ENCODE measurements around the gene ATG16L2.
A peak's percentile ranks its signal among the peaks of the same experiment; 100 is the strongest.

Gene ATG16L2

DNA sequence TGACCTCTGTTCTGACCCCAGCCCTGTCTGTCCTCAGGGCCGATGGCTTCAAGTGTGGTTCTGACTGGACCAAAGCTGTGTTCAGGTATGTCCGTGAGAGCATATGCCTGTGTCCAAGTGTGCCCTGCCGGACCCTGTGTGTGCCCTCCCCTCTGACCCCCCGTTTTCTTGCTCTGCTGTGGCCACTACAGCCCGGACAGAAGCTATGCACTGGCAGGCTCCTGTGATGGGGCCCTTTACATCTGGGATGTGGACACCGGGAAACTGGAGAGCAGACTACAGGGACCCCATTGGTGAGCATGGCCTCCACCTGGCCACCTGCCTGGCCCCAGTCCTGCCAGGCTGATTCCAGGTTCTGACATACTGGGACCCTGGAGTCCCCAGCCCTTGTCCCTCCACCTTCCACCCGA, 14.5 kb downstream of the ATG16L2 start:
- Mint-ChIP-seq H3K4me1 (peaks cover 51 to 82% of the 10 kb centered on the region in 2 donors), H3K4me3 (no peak overlapping the region), H3K9me3 (no peaks in the 10 kb centered on the region), H3K27ac (peak overlapping the region; percentile 91), H3K27me3 (no peaks in the 10 kb centered on the region), H3K36me3 (peaks cover 54 to 81% of the 10 kb centered on the region in 2 donors)
- DNase-seq: no peak
- ATAC-seq (replicated peaks): no peak

DNA sequence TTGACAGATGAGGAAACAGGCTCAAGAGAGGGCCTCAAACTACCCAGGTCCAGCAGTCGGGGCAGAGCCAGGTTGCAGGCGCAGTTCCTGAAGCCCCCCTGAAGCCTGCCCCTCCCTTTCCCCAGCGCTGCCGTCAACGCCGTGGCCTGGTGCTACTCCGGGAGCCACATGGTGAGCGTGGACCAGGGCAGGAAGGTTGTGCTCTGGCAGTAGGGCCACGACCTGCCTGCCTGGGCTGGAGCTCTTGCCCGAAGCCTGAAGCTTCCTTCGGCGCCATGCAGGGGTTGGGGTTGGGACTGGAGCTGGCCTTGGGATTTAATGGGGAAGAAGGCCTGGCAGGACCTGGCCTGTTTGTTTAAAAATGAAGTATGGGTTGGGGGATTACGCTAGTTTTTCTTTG, 15.0 kb downstream of the ATG16L2 start:
- DNase-seq (no peak), ATAC-seq (replicated peaks) (no peak)
- no peaks in the 10 kb centered on the region for H3K27me3 Mint-ChIP-seq
- peaks cover 48 to 78% of the 10 kb centered on the region in 2 donors for H3K4me1 Mint-ChIP-seq
- H3K27ac Mint-ChIP-seq: peak overlapping the region; percentile 91
- H3K4me3 Mint-ChIP-seq: peak overlapping the region in 1 of 2 donors; percentile 10
- peaks cover 51 to 77% of the 10 kb centered on the region in 2 donors for H3K36me3 Mint-ChIP-seq
- no peaks in the 10 kb centered on the region for H3K9me3 Mint-ChIP-seq

DNA sequence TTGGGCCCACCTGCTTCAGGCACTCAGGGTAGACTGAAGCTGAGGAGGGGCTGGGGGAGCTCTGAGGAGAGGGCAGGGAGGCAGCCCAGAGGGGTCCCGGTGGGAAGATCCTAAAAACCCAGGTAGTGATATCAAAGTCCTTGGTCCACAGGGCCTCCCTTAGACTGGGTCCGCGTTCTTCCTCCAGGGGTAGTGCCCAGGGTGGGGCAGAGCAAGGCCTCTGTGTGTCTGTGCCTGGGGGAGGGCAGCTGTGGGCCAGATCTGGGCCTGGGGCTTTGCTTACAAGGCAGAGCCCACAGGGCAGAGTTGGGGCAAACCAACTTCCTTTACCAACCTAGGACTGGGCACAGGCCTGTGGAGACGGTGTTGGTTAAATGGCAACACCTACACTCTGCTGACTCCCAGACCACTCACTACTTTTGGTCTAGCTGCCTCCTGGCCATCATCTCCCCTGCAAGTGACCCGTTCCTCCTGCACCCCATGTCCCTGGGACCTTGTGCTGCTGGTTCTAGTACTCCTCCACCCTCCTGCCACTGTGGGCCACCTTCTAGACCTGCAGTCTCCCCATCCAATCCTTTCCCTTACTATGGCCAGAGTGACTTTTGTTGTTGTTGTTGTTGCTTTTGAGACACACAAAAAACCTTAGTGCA, 15.8 kb downstream of the ATG16L2 start:
- no peaks in the 10 kb centered on the region for H3K27me3 Mint-ChIP-seq
- no peak for DNase-seq

DNA sequence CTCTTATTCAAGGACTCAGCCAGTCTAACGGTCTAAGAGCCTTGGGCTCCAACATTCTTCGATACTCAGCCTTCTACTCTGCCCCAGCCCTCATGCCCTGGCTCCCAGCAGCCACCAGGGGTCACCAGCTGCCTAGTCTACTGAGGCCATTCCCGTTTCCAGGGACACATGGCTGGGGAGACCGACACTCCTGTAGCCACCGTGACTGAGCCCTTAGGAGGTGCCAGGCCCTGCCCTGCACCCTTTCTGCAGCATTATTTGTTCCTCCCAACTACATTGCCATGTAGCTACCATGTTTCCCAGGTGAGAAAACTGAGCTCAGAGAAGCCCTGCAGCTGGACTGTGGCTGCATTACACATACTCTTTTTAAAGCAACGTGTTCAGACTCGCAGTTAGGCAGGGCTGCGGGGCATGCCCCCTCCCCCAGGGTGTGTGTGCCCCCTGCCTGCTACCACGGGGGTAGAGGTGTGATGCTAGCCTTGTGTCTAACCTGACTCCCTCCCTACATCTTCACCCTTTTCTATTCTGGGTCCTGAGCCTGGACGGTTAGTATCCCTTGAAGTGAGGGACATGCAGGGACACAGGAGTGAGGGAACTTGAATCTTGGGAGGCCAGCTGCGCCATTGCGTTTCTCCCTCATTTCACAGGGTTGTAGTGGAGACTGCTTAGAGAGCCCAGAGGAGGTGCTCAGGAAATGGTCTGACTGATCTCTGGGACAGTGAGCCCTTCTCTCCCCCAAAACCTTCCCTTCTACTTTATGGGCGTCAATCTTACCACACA, 17.5 kb downstream of the ATG16L2 start:
- peak overlapping the region; percentile 91 for H3K27ac Mint-ChIP-seq
- peaks cover 36 to 53% of the 10 kb centered on the region in 2 donors for H3K4me1 Mint-ChIP-seq
- DNase-seq (no peak), ATAC-seq (replicated peaks) (peak; percentile 72 to 74)
- peaks cover 53 to 72% of the 10 kb centered on the region in 2 donors for H3K36me3 Mint-ChIP-seq
- no peaks in the 10 kb centered on the region for H3K27me3 Mint-ChIP-seq
- no peaks in the 10 kb centered on the region for H3K9me3 Mint-ChIP-seq
- peak overlapping the region in 1 of 2 donors; percentile 55 for H3K4me3 Mint-ChIP-seq

More for the DNA sequence above, 15.8 kb downstream of the ATG16L2 start:
- H3K9me3 Mint-ChIP-seq: no peaks in the 10 kb centered on the region
- ATAC-seq (replicated peaks): no peak
- peak overlapping the region in 1 of 2 donors; percentile 50 for H3K4me3 Mint-ChIP-seq
- peaks cover 49 to 75% of the 10 kb centered on the region in 2 donors for H3K36me3 Mint-ChIP-seq
- peaks cover 41 to 69% of the 10 kb centered on the region in 2 donors for H3K4me1 Mint-ChIP-seq
- peak overlapping the region; percentile 91 for H3K27ac Mint-ChIP-seq

DNA sequence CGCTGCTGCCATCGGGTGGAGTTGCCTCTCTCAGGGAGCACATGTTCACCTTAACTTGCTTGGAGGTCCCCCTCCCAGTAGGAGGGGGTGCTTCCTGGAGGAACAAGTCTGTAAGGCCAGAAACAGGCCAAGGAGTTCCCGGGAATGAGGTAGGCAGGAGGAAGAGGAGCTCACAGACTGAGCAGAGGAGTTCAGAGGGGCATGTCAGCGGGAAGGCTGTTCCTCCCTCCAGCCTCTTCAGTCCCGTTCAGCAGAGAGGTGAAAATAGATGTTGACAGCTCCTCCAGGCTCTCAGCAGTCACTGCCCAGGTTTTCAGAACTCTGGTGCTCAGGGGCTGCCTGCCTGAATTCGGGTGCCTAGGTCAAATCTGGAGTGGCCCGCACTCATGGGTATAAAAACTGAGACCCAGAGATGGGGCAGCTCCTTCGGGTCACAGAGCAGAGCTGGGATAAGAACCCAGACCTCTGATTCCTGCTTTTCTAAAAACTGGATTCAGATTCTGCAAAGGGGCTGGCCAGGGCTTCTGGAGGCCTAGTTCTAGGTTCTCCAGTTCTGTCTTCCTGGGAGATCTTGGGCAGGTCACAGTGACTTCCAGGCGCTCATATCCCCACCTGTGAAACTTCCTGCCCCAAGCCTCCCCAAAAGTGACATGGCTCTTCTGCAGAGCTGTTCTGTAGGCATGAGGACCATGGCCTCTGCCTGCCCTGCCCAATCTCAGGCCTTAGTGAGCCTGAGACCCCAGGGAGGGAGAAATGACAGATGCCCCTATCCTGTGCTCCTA, 18.3 kb downstream of the ATG16L2 start:
- no peak for DNase-seq
- Mint-ChIP-seq H3K9me3 (no peaks in the 10 kb centered on the region), H3K4me1 (peaks cover 33 to 48% of the 10 kb centered on the region in 2 donors), H3K27ac (peak overlapping the region; percentile 91), H3K36me3 (peaks cover 51 to 67% of the 10 kb centered on the region in 2 donors), H3K27me3 (no peaks in the 10 kb centered on the region), H3K4me3 (no peak overlapping the region)
- no peak for ATAC-seq (replicated peaks)

DNA sequence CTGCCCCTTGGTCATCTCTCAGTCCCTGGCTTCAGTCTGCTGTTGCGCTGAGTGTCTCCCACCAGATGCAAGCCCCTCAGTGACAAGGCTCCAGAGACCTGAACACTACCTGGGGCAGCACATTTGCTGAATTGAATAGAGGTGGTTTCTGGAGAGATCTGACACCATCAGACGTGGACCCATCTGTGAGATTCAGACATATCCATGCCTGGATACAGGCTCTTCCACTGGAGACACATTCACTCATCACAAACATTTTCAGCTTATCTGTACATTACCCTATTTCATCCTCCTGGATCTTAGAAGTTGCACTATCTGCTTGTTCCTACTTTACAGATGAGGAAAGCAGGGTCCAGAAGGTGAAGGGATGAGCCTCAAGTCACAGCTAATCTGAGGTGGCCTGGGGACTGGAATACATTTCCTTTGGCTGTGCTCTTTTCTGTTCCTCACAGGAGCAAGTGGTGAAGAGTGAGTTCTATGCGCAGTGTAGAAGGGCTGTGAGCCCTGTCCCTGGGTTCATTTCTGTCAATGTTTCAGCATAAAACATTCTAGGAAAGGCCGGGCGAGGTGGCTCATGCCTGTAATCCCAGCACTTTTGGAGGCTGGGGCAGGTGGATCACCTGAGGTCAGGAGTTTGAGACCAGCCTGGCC, 19.0 kb downstream of the ATG16L2 start:
- Mint-ChIP-seq H3K27ac (peak overlapping the region; percentile 91), H3K27me3 (no peaks in the 10 kb centered on the region), H3K36me3 (peaks cover 47 to 62% of the 10 kb centered on the region in 2 donors), H3K9me3 (no peaks in the 10 kb centered on the region), H3K4me3 (no peak overlapping the region), H3K4me1 (peaks cover 30 to 44% of the 10 kb centered on the region in 2 donors)
- DNase-seq (no peak), ATAC-seq (replicated peaks) (no peak)

DNA sequence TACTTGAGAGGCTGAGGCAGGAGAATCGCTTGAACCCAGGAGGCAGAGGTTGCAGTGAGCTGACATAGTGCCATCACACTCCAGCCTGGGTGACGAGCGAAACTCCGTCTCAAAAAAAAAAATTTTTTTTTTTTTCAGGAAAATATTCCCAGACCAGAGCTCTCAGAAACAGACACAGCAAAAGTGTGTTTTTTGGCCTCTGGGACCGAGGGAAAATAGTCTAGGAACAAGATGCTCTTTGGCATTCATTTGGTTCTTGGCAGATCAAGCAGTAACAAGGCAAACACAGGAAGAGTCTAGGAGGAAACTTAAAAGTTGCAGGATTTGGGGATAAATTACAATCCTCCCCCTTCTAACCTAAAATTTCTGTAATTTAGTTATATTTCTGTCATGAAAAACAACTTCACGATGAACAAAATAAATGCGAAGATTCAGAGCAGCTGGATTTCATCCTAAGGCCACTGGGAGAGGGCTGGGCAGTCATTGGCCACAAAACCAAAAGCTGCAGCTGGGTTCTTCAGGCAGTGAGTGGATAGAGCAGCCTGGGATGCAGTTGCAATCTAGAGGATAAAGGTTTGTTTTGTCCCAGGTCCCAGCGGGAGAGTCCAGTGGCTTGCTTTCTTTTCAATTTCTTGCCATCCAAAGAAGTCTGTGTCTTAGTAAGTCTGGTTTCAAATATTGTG, 19.7 kb downstream of the ATG16L2 start:
- Mint-ChIP-seq H3K36me3 (peaks cover 48 to 62% of the 10 kb centered on the region in 2 donors), H3K27ac (peak overlapping the region; percentile 83), H3K4me3 (no peak overlapping the region), H3K4me1 (peaks cover 24 to 37% of the 10 kb centered on the region in 2 donors), H3K9me3 (no peaks in the 10 kb centered on the region), H3K27me3 (no peaks in the 10 kb centered on the region)
- no peak for DNase-seq
- ATAC-seq (replicated peaks): no peak

DNA sequence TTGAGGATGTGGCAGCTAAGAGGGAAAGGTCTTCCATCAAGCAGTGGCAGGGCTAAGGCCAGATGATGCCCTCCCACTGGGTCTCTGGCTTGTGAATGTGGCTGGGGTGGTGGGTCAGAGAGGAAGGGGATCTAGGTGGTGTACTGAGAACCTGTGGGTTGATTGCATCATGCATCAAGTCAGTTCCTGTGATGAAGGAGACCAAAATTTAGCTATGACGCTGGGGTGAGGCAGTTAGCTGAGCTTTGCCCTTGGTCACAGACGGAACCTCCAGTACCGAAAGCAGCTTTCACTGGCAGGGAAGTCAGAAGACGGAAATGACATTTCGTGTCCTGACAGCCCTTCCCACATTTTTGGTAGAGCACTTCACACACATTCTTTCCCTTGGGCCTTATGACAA, 20.7 kb downstream of the ATG16L2 start:
- H3K27ac Mint-ChIP-seq: peak overlapping the region; percentile 83
- peaks cover 20 to 34% of the 10 kb centered on the region in 2 donors for H3K4me1 Mint-ChIP-seq
- H3K27me3 Mint-ChIP-seq: no peaks in the 10 kb centered on the region
- H3K4me3 Mint-ChIP-seq: no peak overlapping the region
- peaks cover 48 to 64% of the 10 kb centered on the region in 2 donors for H3K36me3 Mint-ChIP-seq
- no peak for ATAC-seq (replicated peaks)
- DNase-seq: no peak
- no peaks in the 10 kb centered on the region for H3K9me3 Mint-ChIP-seq

DNA sequence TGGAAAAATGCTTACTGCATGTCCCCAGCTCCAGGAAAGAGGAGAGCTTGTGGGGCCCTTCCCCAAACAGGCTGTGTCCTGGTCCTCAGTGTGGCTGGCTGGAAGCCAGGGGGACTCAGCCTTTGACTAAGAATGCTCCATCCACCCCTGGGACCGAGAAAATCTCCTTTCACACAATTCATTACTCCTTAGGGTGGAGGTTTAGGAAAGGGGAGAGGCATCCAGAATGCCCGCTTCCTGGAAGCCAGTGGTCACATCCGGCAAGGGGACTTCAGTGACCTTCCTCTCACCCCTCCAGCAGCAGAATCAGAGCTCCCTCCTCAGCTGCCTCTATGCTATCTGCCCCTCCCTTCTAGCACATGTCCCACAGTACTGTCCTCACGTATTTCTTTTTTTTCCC, 21.9 kb downstream of the ATG16L2 start:
- no peak overlapping the region for H3K4me3 Mint-ChIP-seq
- no peaks in the 10 kb centered on the region for H3K9me3 Mint-ChIP-seq
- ATAC-seq (replicated peaks): no peak
- no peaks in the 10 kb centered on the region for H3K27me3 Mint-ChIP-seq
- H3K36me3 Mint-ChIP-seq: peaks cover 41 to 60% of the 10 kb centered on the region in 2 donors
- H3K27ac Mint-ChIP-seq: peak overlapping the region; percentile 83
- DNase-seq: no peak
- peaks cover 13 to 23% of the 10 kb centered on the region in 2 donors for H3K4me1 Mint-ChIP-seq

DNA sequence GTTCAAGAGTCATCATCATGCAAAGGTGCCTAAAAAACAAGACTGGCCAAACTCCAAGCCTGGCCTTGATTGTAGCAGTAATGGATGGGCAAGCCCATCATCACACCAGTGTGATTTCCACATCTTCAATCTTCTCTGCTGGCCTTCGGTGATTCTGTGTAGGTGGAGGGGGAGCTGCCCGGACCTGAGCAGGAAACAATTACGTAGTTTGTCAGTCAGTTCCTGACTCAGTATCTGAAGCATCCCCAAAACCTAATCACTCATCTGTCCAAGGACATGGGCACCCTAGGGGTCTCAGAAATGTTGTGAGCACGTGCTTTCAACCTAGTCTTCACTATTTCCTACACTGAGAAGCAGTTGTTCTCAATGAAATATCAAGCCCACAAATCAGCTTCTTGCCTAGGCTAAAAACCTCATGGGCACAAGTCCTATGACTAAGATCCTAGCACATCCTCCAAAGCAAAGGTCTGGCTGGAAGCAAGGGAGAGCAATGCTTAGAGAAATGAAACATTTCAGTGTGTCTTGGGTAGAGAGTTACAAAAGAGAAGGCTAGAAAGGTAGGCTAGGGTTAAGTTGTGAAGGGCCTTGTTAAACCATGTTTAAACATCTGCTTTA, 24.6 kb downstream of the ATG16L2 start:
- H3K36me3 Mint-ChIP-seq: peaks cover 39 to 63% of the 10 kb centered on the region in 2 donors
- no peaks in the 10 kb centered on the region for H3K27me3 Mint-ChIP-seq
- no peak for ATAC-seq (replicated peaks)
- peaks cover 0 to 5% of the 10 kb centered on the region in 2 donors for H3K4me1 Mint-ChIP-seq
- no peak for DNase-seq
- peak overlapping the region; percentile 76 for H3K27ac Mint-ChIP-seq
- H3K4me3 Mint-ChIP-seq: no peak overlapping the region
- no peaks in the 10 kb centered on the region for H3K9me3 Mint-ChIP-seq

DNA sequence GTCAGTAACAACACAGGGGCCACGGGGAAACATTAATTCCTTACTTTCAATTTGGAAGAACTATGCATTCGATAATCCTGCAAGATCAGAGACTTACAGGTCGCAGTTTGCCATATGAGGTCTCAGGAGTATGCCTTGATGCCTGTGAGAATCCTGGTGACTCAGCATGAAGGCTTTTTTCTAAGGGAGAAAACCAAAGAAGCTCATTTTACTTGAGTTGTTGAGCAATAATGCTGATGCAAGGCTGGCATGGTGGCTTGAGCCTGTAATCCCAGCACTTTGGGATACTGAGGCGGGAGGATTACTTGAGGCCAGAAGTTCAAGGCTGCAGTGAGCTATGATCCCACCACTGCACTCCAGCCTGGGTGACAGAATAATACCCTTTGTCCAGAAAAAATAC, 26.6 kb downstream of the ATG16L2 start:
- no peaks in the 10 kb centered on the region for H3K9me3 Mint-ChIP-seq
- H3K4me1 Mint-ChIP-seq: peaks cover 0 to 5% of the 10 kb centered on the region in 2 donors
- H3K36me3 Mint-ChIP-seq: peaks cover 40 to 68% of the 10 kb centered on the region in 2 donors
- no peaks in the 10 kb centered on the region for H3K27me3 Mint-ChIP-seq
- no peak overlapping the region for H3K4me3 Mint-ChIP-seq
- ATAC-seq (replicated peaks) (no peak), DNase-seq (no peak)
- H3K27ac Mint-ChIP-seq: no peak overlapping the region

DNA sequence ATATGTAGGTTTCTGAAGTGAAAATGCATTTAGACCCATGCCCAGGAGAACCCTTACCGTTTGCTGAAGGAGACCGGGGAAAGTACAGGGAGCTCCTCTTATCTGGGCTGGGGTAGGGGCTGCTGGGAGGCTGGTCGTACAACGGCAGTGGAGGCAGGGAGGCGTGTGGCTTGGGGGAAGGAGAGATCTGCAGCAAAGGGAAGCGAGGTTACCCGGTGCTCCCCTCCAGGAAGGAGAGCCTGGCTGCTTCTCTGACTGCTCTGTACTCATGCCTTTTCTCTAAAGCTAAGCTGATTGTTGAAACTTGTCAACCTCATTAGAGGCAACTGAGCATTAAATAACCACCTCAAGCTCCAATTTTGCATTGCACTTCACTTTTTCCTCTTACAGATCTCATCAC, 27.2 kb downstream of the ATG16L2 start:
- H3K27ac Mint-ChIP-seq: peak overlapping the region; percentile 20
- H3K36me3 Mint-ChIP-seq: peaks cover 38 to 65% of the 10 kb centered on the region in 2 donors

DNA sequence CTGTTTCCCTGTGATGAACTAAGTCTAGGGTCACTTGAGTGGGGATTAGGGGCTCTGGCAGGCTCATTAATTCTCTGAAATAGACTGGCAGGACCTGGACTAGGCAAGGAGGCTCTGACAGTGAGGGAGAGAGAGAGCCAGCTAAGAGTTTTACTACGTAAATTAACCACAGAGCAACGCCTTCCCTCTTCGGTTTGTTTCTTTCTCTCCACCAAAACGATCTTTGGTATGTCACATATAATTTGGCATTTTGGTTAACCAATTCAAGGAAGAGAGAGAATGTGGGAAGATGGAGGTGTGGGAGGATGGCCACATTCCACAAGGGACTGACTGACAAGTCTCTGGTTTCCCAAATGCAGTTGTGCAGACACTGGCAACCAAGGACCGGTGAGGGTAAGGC, 27.9 kb downstream of the ATG16L2 start:
- H3K9me3 Mint-ChIP-seq: no peaks in the 10 kb centered on the region
- ATAC-seq (replicated peaks) (no peak), DNase-seq (no peak)
- peaks cover 0 to 5% of the 10 kb centered on the region in 2 donors for H3K4me1 Mint-ChIP-seq
- no peaks in the 10 kb centered on the region for H3K27me3 Mint-ChIP-seq
- H3K4me3 Mint-ChIP-seq: no peak overlapping the region
- H3K27ac Mint-ChIP-seq: peak overlapping the region; percentile 25
- H3K36me3 Mint-ChIP-seq: peaks cover 40 to 67% of the 10 kb centered on the region in 2 donors

More for the DNA sequence above, 27.2 kb downstream of the ATG16L2 start:
- Mint-ChIP-seq H3K27me3 (no peaks in the 10 kb centered on the region), H3K9me3 (no peaks in the 10 kb centered on the region), H3K4me3 (no peak overlapping the region), H3K4me1 (peaks cover 0 to 5% of the 10 kb centered on the region in 2 donors)
- ATAC-seq (replicated peaks) (no peak), DNase-seq (no peak)
